Brain microvascular endothelial cell (primary cell): ENCODE results near the gene C1orf52.

Experiments
- DNase-seq: peaks from one replicate; pipeline ENCODE4 v3.0.0-alpha.2; 2020
- H3K27ac ChIP-seq: fragments of 250-450 bp; sonication (Bioruptor Pico); 2 replicates; pipeline ENCODE4 v1.5.1; 2020; ENCODE audit warnings: mild to moderate bottlenecking, moderate library complexity
- H3K27me3 ChIP-seq: fragments of 250-450 bp; sonication (Bioruptor Pico); replicated peaks from 2 replicates; pipeline ENCODE4 v1.5.1; 2020; ENCODE audit warnings: mild to moderate bottlenecking
- H3K36me3 ChIP-seq: fragments of 250-450 bp; sonication (Bioruptor Pico); replicated peaks from 2 replicates; pipeline ENCODE4 v1.5.1; 2020; ENCODE audit warnings: mild to moderate bottlenecking
- H3K4me3 ChIP-seq: 2 replicates; pipeline ENCODE4 v1.5.1; 2011; ENCODE audit warnings: low read depth, mild to moderate bottlenecking, control low read depth, low read length, moderate library complexity
- in situ Hi-C: cut with HindIII; loops from 2 replicates; pipeline ENCODE4 v1.10.0; 2017; ENCODE audit warnings: low sequenced_read_pairs, low pct_ligation_motif_present
- TF ChIP-seq, protein P1 (sequence below): IDR thresholded peaks from 2 replicates; pipeline ENCODE4 v1.5.1; 2011; ENCODE audit warnings: low read depth, mild to moderate bottlenecking, moderate library complexity, low read length, control low read depth, inconsistent platforms; ENCODE audit errors: missing control alignments

Gene C1orf52

DNA sequence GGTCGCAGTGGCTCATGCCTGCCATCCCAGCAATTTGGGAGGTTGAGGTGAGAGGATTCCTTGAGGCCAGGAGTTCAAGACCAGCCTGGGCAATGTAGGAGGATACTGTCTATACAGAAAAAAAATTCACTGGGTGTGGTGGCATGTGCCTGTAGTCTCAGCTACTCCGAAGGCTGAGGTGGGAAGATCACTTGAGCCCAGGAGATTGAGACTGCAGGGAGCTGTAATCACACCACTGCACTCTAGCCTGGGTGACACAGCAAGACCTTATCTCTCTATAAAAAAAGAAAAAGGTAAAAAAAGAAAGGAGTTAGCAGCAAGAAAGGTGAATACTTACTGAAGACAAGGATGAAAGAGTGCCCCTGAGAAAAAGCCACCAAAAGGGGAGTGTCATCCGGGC, 40.7 kb upstream of the C1orf52 start:
- Histone ChIP-seq H3K27ac (no peak overlapping the region), H3K4me3 (no peak overlapping the region), H3K36me3 (no peaks in the 10 kb centered on the region), H3K27me3 (no peaks in the 10 kb centered on the region)
- TF ChIP-seq, protein P1, sequence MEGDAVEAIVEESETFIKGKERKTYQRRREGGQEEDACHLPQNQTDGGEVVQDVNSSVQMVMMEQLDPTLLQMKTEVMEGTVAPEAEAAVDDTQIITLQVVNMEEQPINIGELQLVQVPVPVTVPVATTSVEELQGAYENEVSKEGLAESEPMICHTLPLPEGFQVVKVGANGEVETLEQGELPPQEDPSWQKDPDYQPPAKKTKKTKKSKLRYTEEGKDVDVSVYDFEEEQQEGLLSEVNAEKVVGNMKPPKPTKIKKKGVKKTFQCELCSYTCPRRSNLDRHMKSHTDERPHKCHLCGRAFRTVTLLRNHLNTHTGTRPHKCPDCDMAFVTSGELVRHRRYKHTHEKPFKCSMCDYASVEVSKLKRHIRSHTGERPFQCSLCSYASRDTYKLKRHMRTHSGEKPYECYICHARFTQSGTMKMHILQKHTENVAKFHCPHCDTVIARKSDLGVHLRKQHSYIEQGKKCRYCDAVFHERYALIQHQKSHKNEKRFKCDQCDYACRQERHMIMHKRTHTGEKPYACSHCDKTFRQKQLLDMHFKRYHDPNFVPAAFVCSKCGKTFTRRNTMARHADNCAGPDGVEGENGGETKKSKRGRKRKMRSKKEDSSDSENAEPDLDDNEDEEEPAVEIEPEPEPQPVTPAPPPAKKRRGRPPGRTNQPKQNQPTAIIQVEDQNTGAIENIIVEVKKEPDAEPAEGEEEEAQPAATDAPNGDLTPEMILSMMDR: no peak
- in situ Hi-C loops: no loop called here
- DNase-seq: no peak

DNA sequence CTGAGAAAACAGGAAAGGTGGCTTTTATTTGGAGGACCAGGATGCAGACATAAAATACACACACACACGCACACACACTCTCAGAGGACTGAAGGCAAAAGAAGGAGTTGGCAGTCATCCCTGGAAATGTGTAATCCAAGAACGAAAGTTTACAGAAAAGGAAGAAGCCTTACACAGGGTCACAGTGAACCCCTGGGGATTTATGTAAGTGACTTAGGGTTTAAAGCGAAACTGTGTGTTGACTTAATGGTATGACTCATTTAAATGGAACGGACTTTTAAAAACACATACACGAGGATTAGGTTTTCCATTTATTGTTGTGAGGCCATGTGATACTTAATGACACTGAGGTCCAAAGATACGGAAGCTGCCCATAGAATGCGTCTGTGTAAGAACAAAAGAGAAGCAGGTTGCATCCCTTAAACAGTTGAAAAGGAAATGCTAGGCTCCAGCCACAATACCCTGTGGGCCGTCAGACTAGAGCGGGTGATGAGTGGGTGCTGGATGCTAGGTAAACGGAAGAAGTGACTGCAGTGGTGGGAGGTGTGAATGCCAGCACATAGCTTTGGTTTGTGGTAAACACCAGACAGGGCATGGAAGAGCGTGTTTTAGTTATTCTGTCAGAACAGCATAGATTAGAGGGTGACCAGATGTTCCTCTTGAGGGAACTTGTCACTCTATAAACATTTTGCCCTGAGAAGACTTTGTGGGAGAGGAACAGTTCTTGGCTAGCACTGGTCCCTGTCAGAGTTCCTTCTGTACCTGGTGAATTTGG, 38.6 kb upstream of the C1orf52 start:
- in situ Hi-C loops: no loop called here
- Histone ChIP-seq H3K36me3 (no peaks in the 10 kb centered on the region), H3K27ac (peak overlapping the region; percentile 79), H3K27me3 (no peaks in the 10 kb centered on the region), H3K4me3 (peak overlapping the region; percentile 6)
- TF ChIP-seq, protein P1: no peak
- peak; percentile 96 for DNase-seq

DNA sequence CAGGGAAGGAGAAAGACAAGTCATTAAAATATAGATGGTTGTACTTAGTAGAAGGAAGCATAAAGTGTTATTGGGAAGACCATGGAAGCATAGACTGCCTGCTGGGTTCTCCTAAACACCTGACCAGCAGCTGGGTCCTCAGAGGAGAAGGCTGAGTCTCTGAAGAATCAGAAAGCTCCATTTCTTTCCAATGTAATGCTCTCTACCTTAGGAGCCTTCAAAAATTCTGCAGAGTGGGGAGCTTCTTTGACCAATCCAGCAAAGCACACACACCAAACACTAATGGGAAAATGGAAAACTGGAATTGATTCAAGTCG, 38.0 kb upstream of the C1orf52 start:
- H3K4me3 ChIP-seq: peak overlapping the region; percentile 6
- in situ Hi-C loops: no loop called here
- no peak for DNase-seq
- TF ChIP-seq, protein P1: no peak
- H3K27ac ChIP-seq: peak overlapping the region; percentile 79
- H3K27me3 ChIP-seq: no peaks in the 10 kb centered on the region
- H3K36me3 ChIP-seq: no peaks in the 10 kb centered on the region

DNA sequence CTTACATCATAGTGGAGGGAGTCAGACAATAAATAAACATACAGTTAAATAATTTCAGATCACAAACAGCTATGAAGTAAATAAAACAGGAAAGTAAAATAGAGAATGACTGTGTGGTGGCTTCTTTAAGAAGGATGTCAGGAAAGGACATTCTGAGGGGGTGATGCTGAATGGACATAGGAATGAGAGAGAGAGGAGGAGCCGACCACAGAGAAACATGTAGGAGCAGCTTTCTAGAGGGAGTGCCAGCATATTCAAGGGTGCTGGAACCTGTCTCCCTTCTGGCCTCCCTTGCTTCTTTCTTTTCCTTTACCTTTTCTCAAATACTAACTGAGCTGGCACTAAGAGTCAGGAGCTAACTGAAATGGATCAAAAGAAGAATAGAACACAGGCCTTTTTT, 37.5 kb upstream of the C1orf52 start:
- H3K27ac ChIP-seq: peak overlapping the region; percentile 79
- H3K4me3 ChIP-seq: no peak overlapping the region
- no peaks in the 10 kb centered on the region for H3K27me3 ChIP-seq
- in situ Hi-C loops: no loop called here
- no peak for DNase-seq
- TF ChIP-seq, protein P1: no peak
- no peaks in the 10 kb centered on the region for H3K36me3 ChIP-seq

DNA sequence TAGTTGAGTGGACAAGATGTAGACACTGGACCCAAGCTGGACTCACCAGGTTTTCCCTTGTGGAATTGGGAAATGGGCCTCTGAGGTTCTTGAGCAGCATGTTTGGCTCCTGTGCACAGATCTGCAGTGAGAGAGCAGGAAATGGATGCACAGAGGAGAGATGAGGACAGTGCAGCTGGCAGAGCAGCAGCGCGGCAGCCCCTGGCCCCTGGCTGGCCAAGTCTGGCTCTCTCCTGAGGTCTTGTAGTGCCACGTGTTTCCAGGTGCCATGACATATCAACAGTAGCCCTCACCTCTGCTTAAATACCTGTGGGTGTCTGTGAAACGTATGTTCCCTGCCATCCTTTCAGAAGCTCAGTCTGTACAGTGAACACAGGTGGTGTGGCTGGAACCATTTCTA, 36.2 kb upstream of the C1orf52 start:
- DNase-seq: no peak
- no peaks in the 10 kb centered on the region for H3K36me3 ChIP-seq
- in situ Hi-C loops: no loop called here
- H3K27me3 ChIP-seq: no peaks in the 10 kb centered on the region
- H3K4me3 ChIP-seq: no peak overlapping the region
- H3K27ac ChIP-seq: no peak overlapping the region
- TF ChIP-seq, protein P1: no peak

DNA sequence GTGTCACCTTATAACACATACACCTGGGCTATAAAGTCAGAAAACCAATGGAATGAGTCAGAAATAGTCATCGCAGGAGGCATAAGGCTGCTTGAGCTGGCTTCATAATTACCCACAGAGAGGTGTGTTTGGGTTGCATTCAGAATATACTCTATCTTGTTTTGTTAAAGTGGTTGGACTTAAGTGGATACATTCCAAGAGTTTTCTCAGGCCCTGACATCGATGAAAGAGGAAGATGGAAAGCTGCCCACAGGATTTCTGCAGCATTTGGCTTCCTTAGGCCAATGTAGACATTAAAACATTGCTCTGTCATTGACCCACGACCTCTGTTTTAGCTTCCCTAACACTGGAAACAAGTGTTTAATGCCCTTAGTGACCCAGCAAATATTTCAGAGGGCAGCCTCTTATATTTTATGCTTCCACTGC, 35.6 kb upstream of the C1orf52 start:
- DNase-seq: no peak
- in situ Hi-C loops: no loop called here
- TF ChIP-seq, protein P1: no peak

More for the DNA sequence above, 35.6 kb upstream of the C1orf52 start:
- H3K4me3 ChIP-seq: no peak overlapping the region
- H3K27ac ChIP-seq: no peak overlapping the region
- no peaks in the 10 kb centered on the region for H3K27me3 ChIP-seq
- H3K36me3 ChIP-seq: no peaks in the 10 kb centered on the region
